Activated CD8-positive, alpha-beta memory T cell treated with anti-CD3 and anti-CD28 coated beads for 36 hours (primary cell): ENCODE results near the gene KRT37. TPM values are rescaled to one million over a fixed set of nuclear protein-coding genes. Genes with fewer than 3 reads are reported as not detected.

Source experiments
- CTCF ChIA-PET: fragments of 350-600 bp; sonication (Branson Sonifier 250); formaldehyde crosslinking; loops from one replicate; lab custom pipeline; 2021; ENCODE audit warnings: antibody characterized with exemption; lab: Charles Lee
- POLR2A ChIA-PET: fragments of 350-600 bp; sonication (Branson Sonifier 250); formaldehyde crosslinking; loops from one replicate; lab custom pipeline; 2021; ENCODE audit warnings: antibody characterized with exemption; lab: Charles Lee
- total RNA-seq, 2 experiments: library from RNA; stranded (reverse); gene quantifications; one replicate each; pipeline ENCODE4 v1.2.3, GENCODE V29; 2021

The KRT37 gene
- not detected for total RNA-seq

- POLR2A ChIA-PET = no interaction called here
- CTCF ChIA-PET = no interaction called here
Measured at GRCh38 chr17:41424111-41424635, at the start of gene KRT37. TSS of gene KRT37 (minus strand) at chr17:41424585. CDS start at chr17:41424523, 62 bp downstream.

GRCh38 chr17:41468346-41468745 lies 44.0 kb upstream of the KRT37 start:
- POLR2A ChIA-PET = no interaction called here
- CTCF ChIA-PET = interaction anchor here (1.0 kb wide), 1 partner anchor 180 kb away, joined by 3 read pairs; no protein-coding TSS in a partner anchor

GRCh38 chr17:41467561-41467960 lies 43.2 kb upstream of the KRT37 start:
- ChIA-PET POLR2A (no interaction called here), CTCF (no interaction called here)

GRCh38 chr17:41466988-41467387 lies 42.6 kb upstream of the KRT37 start, which contains the start of gene KRT32:
TSS of gene KRT32 (minus strand) at chr17:41467386. CDS start at chr17:41467325, 61 bp downstream.
- ChIA-PET POLR2A (no interaction called here), CTCF (interaction anchor here (0.6 to 1.0 kb wide), 2 partner anchors 16 to 178 kb away, joined by 3 read pairs; no protein-coding TSS in a partner anchor)

GRCh38 chr17:41464682-41465081 lies 40.3 kb upstream of the KRT37 start:
- ChIA-PET CTCF (no interaction called here), POLR2A (no interaction called here)

GRCh38 chr17:41464173-41464572 lies 39.8 kb upstream of the KRT37 start:
- CTCF ChIA-PET = no interaction called here

GRCh38 chr17:41463746-41464145 lies 39.4 kb upstream of the KRT37 start:
- ChIA-PET CTCF (no interaction called here), POLR2A (no interaction called here)

More at GRCh38 chr17:41464173-41464572, 39.8 kb upstream of the KRT37 start:
- POLR2A ChIA-PET = no interaction called here

GRCh38 chr17:41462705-41463104 lies 38.3 kb upstream of the KRT37 start:
- ChIA-PET POLR2A (no interaction called here), CTCF (no interaction called here)

GRCh38 chr17:41457676-41458075 lies 33.3 kb upstream of the KRT37 start:
- CTCF ChIA-PET = no interaction called here
- POLR2A ChIA-PET = no interaction called here

- POLR2A ChIA-PET = no interaction called here
Measured at GRCh38 chr17:41456204-41456603, 31.8 kb upstream of the KRT37 start.

GRCh38 chr17:41455236-41455635 lies 30.9 kb upstream of the KRT37 start:
- ChIA-PET POLR2A (no interaction called here), CTCF (no interaction called here)

More at GRCh38 chr17:41456204-41456603, 31.8 kb upstream of the KRT37 start:
- CTCF ChIA-PET = no interaction called here

GRCh38 chr17:41453066-41453465 lies 28.7 kb upstream of the KRT37 start:
- ChIA-PET CTCF (no interaction called here), POLR2A (no interaction called here)

GRCh38 chr17:41452281-41452680 lies 27.9 kb upstream of the KRT37 start:
- CTCF ChIA-PET = no interaction called here
- POLR2A ChIA-PET = no interaction called here

- CTCF ChIA-PET = no interaction called here
- POLR2A ChIA-PET = no interaction called here
Measured at GRCh38 chr17:41451154-41451728, 26.9 kb upstream of the KRT37 start.

- ChIA-PET CTCF (no interaction called here), POLR2A (no interaction called here)
Measured at GRCh38 chr17:41449008-41449407, 24.6 kb upstream of the KRT37 start.

GRCh38 chr17:41448506-41448905 lies 24.1 kb upstream of the KRT37 start:
- POLR2A ChIA-PET = no interaction called here
- CTCF ChIA-PET = no interaction called here

GRCh38 chr17:41446806-41447205 lies 22.4 kb upstream of the KRT37 start:
- ChIA-PET POLR2A (no interaction called here), CTCF (no interaction called here)

GRCh38 chr17:41444640-41445039 lies 20.3 kb upstream of the KRT37 start:
- CTCF ChIA-PET = no interaction called here
- POLR2A ChIA-PET = no interaction called here

GRCh38 chr17:41444186-41444585 lies 19.8 kb upstream of the KRT37 start:
- POLR2A ChIA-PET = no interaction called here
- CTCF ChIA-PET = no interaction called here

- CTCF ChIA-PET = no interaction called here
- POLR2A ChIA-PET = no interaction called here
Measured at GRCh38 chr17:41442739-41443138, 18.4 kb upstream of the KRT37 start.

GRCh38 chr17:41440531-41441033 lies 16.2 kb upstream of the KRT37 start, which contains the start of gene KRT38:
TSS of gene KRT38 (minus strand) at chr17:41440983. CDS start at chr17:41440921, 62 bp downstream.
- ChIA-PET POLR2A (no interaction called here), CTCF (no interaction called here)
